ENCODE measurements around the gene STAG1.
"Not testable (repeated sequence)": the region's sequence is repeated elsewhere in the genome, so short reads cannot be mapped to it uniquely, and the experiment has no call there.

The STAG1 gene

DNA sequence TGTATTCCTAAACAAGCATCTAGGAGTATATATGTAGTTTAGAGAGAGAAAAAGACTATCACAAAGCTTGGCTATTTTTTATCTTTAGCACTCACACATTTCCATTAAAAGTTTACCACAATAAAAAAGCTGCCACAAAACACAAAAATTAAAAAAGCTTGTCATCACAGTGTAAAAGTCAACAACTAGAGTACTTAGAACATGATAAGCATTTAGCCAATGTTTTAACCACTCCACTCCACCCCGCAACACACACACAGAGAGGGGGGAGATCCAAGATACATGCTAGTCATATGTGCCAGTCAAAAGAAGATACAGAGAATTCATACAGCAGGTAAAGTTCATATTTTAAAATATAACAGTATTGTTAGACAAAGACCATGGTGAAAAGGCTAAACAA, 79.7 kb downstream of the STAG1 start:
- Histone ChIP-seq H3K27me3 (ENCODE audit: insufficient read depth, low read depth, severe bottlenecking) (no peaks in the 10 kb centered on the region), H3K27ac (no peak overlapping the region), H3K4me3 (ENCODE audit: low read depth, low read length) (no peak overlapping the region), H3K9me3 (ENCODE audit: severe bottlenecking) (no peaks in the 10 kb centered on the region), H3K36me3 (peaks cover 12% of the 10 kb centered on the region)
- no peak for DNase-seq
- TF ChIP-seq, protein P1, sequence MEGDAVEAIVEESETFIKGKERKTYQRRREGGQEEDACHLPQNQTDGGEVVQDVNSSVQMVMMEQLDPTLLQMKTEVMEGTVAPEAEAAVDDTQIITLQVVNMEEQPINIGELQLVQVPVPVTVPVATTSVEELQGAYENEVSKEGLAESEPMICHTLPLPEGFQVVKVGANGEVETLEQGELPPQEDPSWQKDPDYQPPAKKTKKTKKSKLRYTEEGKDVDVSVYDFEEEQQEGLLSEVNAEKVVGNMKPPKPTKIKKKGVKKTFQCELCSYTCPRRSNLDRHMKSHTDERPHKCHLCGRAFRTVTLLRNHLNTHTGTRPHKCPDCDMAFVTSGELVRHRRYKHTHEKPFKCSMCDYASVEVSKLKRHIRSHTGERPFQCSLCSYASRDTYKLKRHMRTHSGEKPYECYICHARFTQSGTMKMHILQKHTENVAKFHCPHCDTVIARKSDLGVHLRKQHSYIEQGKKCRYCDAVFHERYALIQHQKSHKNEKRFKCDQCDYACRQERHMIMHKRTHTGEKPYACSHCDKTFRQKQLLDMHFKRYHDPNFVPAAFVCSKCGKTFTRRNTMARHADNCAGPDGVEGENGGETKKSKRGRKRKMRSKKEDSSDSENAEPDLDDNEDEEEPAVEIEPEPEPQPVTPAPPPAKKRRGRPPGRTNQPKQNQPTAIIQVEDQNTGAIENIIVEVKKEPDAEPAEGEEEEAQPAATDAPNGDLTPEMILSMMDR (IDR thresholded peaks at IDR 0.05; ENCODE audit: low read depth, low read length): no peak

DNA sequence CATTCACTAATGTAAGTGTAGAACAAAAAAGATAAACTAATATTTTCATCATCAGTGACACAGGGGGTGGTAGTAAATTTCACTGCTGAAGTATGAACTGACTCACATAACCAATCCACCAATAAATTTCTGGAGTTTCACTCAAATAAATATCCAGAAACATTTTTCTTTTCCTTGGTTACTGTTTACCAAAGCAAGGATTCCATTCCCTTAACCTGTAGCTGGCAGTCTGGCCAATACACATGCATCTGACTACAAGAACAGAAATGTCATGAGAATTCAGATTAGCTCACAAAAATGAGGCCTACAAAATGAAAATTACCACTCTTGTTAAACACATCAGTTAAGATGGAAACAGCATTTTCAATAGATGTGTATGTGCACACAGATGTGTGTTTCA, 80.3 kb downstream of the STAG1 start:
- no peaks in the 10 kb centered on the region for H3K9me3 ChIP-seq (ENCODE audit: severe bottlenecking)
- no peak for DNase-seq
- no peak overlapping the region for H3K27ac ChIP-seq
- peaks cover 12% of the 10 kb centered on the region for H3K36me3 ChIP-seq
- no peak overlapping the region for H3K4me3 ChIP-seq (ENCODE audit: low read depth, low read length)
- H3K27me3 ChIP-seq (ENCODE audit: insufficient read depth, low read depth, severe bottlenecking): no peaks in the 10 kb centered on the region
- TF ChIP-seq, protein P1 (IDR thresholded peaks at IDR 0.05; ENCODE audit: low read depth, low read length): no peak

DNA sequence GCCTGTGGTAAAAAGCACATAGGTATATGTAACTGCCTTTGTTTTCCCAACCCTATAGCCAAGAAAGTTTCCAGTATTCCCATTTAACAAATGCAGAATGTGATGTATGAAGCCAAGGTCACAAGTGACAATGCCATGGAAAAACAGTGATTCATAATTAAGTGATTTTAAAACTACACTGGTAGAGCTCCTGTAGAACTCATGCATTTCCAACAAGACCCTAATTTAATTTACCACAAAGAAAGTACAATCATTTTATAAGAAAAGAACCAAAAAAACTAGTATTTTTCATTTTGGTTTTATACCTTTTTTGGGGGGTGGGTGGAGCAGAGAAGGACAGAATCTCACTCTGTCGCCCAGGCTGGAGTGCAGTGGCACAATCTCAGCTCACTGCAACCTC, 82.0 kb downstream of the STAG1 start:
- H3K36me3 ChIP-seq: peaks cover 12% of the 10 kb centered on the region
- TF ChIP-seq, protein P1 (IDR thresholded peaks at IDR 0.05; ENCODE audit: low read depth, low read length): no peak
- H3K27ac ChIP-seq: no peak overlapping the region
- H3K4me3 ChIP-seq (ENCODE audit: low read depth, low read length): no peak overlapping the region
- no peaks in the 10 kb centered on the region for H3K9me3 ChIP-seq (ENCODE audit: severe bottlenecking)
- no peak for DNase-seq
- no peaks in the 10 kb centered on the region for H3K27me3 ChIP-seq (ENCODE audit: insufficient read depth, low read depth, severe bottlenecking)

DNA sequence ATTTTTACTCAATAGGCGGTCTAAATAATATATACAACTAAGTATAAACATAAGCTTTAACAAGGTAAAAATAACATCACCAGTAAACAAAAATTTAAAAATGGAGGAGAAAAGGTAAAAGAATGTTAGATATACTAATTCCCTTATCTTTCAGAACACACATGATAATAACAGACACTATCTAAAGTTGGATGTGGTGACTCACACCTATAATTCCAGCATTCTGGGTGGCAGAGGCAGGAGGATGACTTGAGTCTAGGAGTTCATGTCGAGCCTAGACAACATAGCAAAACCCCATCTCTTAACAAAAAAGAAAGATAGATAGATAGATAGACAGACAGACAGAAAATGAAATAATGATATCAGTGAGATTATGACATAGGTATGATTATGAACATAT, 85.1 kb downstream of the STAG1 start:
- Histone ChIP-seq H3K36me3 (peaks cover 12% of the 10 kb centered on the region), H3K9me3 (ENCODE audit: severe bottlenecking) (no peaks in the 10 kb centered on the region), H3K27ac (no peak overlapping the region), H3K27me3 (ENCODE audit: insufficient read depth, low read depth, severe bottlenecking) (no peaks in the 10 kb centered on the region), H3K4me3 (ENCODE audit: low read depth, low read length) (no peak overlapping the region)
- TF ChIP-seq, protein P1 (IDR thresholded peaks at IDR 0.05; ENCODE audit: low read depth, low read length): no peak
- DNase-seq: no peak

DNA sequence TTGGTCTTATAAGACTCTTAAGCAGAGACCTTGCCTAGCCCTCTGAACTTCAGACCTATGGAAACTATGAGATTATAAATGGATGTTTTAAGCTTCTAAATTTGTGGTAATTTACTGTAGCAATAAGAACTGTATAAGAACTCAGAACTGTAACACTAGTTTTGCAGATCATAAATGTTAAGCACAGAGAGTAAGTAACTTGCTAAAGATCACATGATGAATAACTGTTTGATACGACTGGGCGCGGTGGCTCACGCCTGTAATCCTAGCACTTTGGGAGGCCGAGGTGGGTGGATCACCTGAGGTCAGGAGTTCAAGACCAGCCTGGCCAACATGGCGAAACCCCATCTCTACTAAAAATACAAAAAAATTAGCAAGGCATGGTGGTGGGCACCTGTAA, 85.9 kb downstream of the STAG1 start:
- H3K27ac ChIP-seq; DNase-seq; H3K36me3 ChIP-seq; H3K4me3 ChIP-seq (ENCODE audit: low read depth, low read length); H3K9me3 ChIP-seq (ENCODE audit: severe bottlenecking); H3K27me3 ChIP-seq (ENCODE audit: insufficient read depth, low read depth, severe bottlenecking): not testable (repeated sequence)

DNA sequence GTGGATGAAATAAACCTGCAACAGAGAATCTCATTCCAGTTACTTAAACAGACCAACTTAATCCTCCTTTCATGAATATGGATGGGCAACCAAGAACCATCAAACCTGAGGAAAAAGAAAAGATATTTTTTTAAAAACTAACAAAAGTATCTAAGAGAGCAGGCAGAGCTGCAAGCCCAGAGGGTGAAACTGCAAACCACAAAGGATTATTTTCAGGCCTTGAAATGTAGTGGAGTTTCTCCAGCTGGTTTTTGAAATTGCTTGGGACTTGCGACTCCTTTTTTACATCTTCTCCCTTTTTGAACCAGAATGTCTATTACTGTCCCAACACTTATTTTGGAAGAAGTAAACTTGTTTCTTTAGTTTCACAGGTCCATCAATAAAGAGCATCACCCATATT, 87.4 kb downstream of the STAG1 start:
- H3K36me3 ChIP-seq: peaks cover 3% of the 10 kb centered on the region; the same call in 1 of the 2 replicates
- TF ChIP-seq, protein P1 (IDR thresholded peaks at IDR 0.05; ENCODE audit: low read depth, low read length): no peak
- no peaks in the 10 kb centered on the region for H3K27me3 ChIP-seq (ENCODE audit: insufficient read depth, low read depth, severe bottlenecking)
- DNase-seq: no peak
- no peak overlapping the region for H3K4me3 ChIP-seq (ENCODE audit: low read depth, low read length)
- H3K27ac ChIP-seq: no peak overlapping the region
- H3K9me3 ChIP-seq (ENCODE audit: severe bottlenecking): no peaks in the 10 kb centered on the region
